ENCODE results near the gene KRT33B. TPM values are rescaled to one million over a fixed set of nuclear protein-coding genes. Genes with fewer than 3 reads are reported as not detected.

The KRT33B gene
- total RNA-seq, 1 experiment from 2014 or later = not detected

Other genes starting within 250 kb of the KRT33B start
- gene KRTAP4-12, start 245.6 kb downstream of the KRT33B start, total RNA-seq (2014; rRNA removed; shearing (Covaris generic)) = not detected in 2 replicates
- not detected in 2 replicates for gene KRTAP4-6, start 229.3 kb downstream of the KRT33B start, total RNA-seq (2014; rRNA removed; shearing (Covaris generic))
- gene KRTAP4-5, start 220.0 kb downstream of the KRT33B start, total RNA-seq (2014; rRNA removed; shearing (Covaris generic)) = not detected in 2 replicates
- not detected in 2 replicates for gene KRTAP4-4, start 209.1 kb downstream of the KRT33B start, total RNA-seq (2014; rRNA removed; shearing (Covaris generic))
- gene KRTAP4-3, start 201.6 kb downstream of the KRT33B start, total RNA-seq (2014; rRNA removed; shearing (Covaris generic)) = not detected in 2 replicates
- not detected in 2 replicates for gene KRTAP4-2, start 191.6 kb downstream of the KRT33B start, total RNA-seq (2014; rRNA removed; shearing (Covaris generic))
- not detected in 2 replicates for gene KRTAP4-1, start 184.9 kb downstream of the KRT33B start, total RNA-seq (2014; rRNA removed; shearing (Covaris generic))
- not detected in 2 replicates for gene KRTAP9-1, start 179.9 kb downstream of the KRT33B start, total RNA-seq (2014; rRNA removed; shearing (Covaris generic))
- gene KRTAP9-2, start 143.2 kb downstream of the KRT33B start, total RNA-seq (2014; rRNA removed; shearing (Covaris generic)) = not detected in 2 replicates
- not detected in 2 replicates for gene KRTAP9-3, start 137.4 kb downstream of the KRT33B start, total RNA-seq (2014; rRNA removed; shearing (Covaris generic))
- gene KRTAP9-8, start 131.8 kb downstream of the KRT33B start, total RNA-seq (2014; rRNA removed; shearing (Covaris generic)) = not detected in 2 replicates
- gene KRTAP9-4, start 120.1 kb downstream of the KRT33B start, total RNA-seq (2014; rRNA removed; shearing (Covaris generic)) = not detected in 2 replicates
- not detected in 2 replicates for gene KRTAP9-9, start 114.4 kb downstream of the KRT33B start, total RNA-seq (2014; rRNA removed; shearing (Covaris generic))
- gene KRTAP9-6, start 104.4 kb downstream of the KRT33B start, total RNA-seq (2014; rRNA removed; shearing (Covaris generic)) = not detected in 2 replicates
- not detected in 2 replicates for gene KRTAP9-7, start 94.1 kb downstream of the KRT33B start, total RNA-seq (2014; rRNA removed; shearing (Covaris generic))
- gene KRTAP29-1, start 67.0 kb downstream of the KRT33B start, total RNA-seq (2014; rRNA removed; shearing (Covaris generic)) = not detected in 2 replicates
- gene KRTAP16-1, start 60.5 kb downstream of the KRT33B start, total RNA-seq (2014; rRNA removed; shearing (Covaris generic)) = not detected in 2 replicates
- gene KRTAP17-1, start 54.1 kb downstream of the KRT33B start, total RNA-seq (2014; rRNA removed; shearing (Covaris generic)) = not detected in 2 replicates
- gene KRT33A, start 19.0 kb downstream of the KRT33B start, total RNA-seq (2014; rRNA removed; shearing (Covaris generic)) = not detected in 2 replicates
- not detected in 2 replicates for gene KRT34, start 12.5 kb upstream of the KRT33B start, total RNA-seq (2014; rRNA removed; shearing (Covaris generic))
- not detected in 2 replicates for gene KRT31, start 27.8 kb upstream of the KRT33B start, total RNA-seq (2014; rRNA removed; shearing (Covaris generic))
- not detected in 2 replicates for gene KRT37, start 54.8 kb upstream of the KRT33B start, total RNA-seq (2014; rRNA removed; shearing (Covaris generic))
- not detected in 2 replicates for gene KRT38, start 71.2 kb upstream of the KRT33B start, total RNA-seq (2014; rRNA removed; shearing (Covaris generic))
- gene KRT32, start 97.6 kb upstream of the KRT33B start, total RNA-seq (2014; rRNA removed; shearing (Covaris generic)) = not detected in 2 replicates
- not detected in 2 replicates for gene KRT35, start 111.3 kb upstream of the KRT33B start, total RNA-seq (2014; rRNA removed; shearing (Covaris generic))
- gene KRT36, start 120.1 kb upstream of the KRT33B start, total RNA-seq (2014; rRNA removed; shearing (Covaris generic)) = not detected in 2 replicates
- not detected in 2 replicates for gene KRT13, start 135.8 kb upstream of the KRT33B start, total RNA-seq (2014; rRNA removed; shearing (Covaris generic))
- not detected in 2 replicates for gene KRT15, start 149.1 kb upstream of the KRT33B start, total RNA-seq (2014; rRNA removed; shearing (Covaris generic))
- gene KRT19, start 158.5 kb upstream of the KRT33B start, total RNA-seq (2014; rRNA removed; shearing (Covaris generic)) = 7.8 TPM in 1 of 2 replicates, not detected in the other
- gene KRT9, start 202.2 kb upstream of the KRT33B start, total RNA-seq (2014; rRNA removed; shearing (Covaris generic)) = not detected in 2 replicates
- not detected in 2 replicates for gene KRT14, start 217.1 kb upstream of the KRT33B start, total RNA-seq (2014; rRNA removed; shearing (Covaris generic))
- gene KRT16, start 243.0 kb upstream of the KRT33B start, total RNA-seq (2014; rRNA removed; shearing (Covaris generic)) = not detected in 2 replicates